ENCODE results near the gene PIK3CD. TPM values are rescaled to one million over a fixed set of nuclear protein-coding genes. Genes with fewer than 3 reads are reported as not detected.

The PIK3CD gene
- total and polyA plus RNA-seq, 4 donors = 1.8 to 11.3 (median 3.4) TPM

GRCh38 chr1:9626201-9626608 is 25.3 kb upstream of the PIK3CD start:
- Histone ChIP-seq H3K27ac (ENCODE audit: low read depth in 1 of 2, low read length in 2 of 2) (no peak overlapping the region), H3K9me3 (ENCODE audit: control insufficient read depth in 4 of 4, low read length in 3 of 4) (no peaks in the 10 kb centered on the region), H3K27me3 (ENCODE audit: control insufficient read depth in 4 of 4, insufficient read depth in 4 of 4, low read length in 3 of 4) (no peaks in the 10 kb centered on the region), H3K36me3 (ENCODE audit: control insufficient read depth in 4 of 4, insufficient read depth in 3 of 4, low read depth in 1 of 4, low read length in 3 of 4) (no peaks in the 10 kb centered on the region), H3K4me1 (ENCODE audit: control insufficient read depth in 4 of 4, insufficient read depth in 4 of 4, low read length in 3 of 4) (peaks cover 0 to 5% (median 2%) of the 10 kb centered on the region in 4 donors), H3K4me3 (ENCODE audit: low read depth in 1 of 3, low read length in 3 of 3) (no peak overlapping the region), H3K9ac (ENCODE audit: low read depth in 1 of 2, low read length in 2 of 2) (no peak overlapping the region)
- DNase-seq (ENCODE audit: low spot score) = no peak
- no peak for TF ChIP-seq MAX (IDR thresholded peaks at IDR 0.05)
- TF ChIP-seq FOXA2 (IDR thresholded peaks at IDR 0.05) = no peak
- no peak for TF ChIP-seq RAD21 (IDR thresholded peaks at IDR 0.05)
- TF ChIP-seq EGR1 (IDR thresholded peaks at IDR 0.05; ENCODE audit: low read depth in 2 of 2) = no peak
- no peak for TF ChIP-seq JUND (IDR thresholded peaks at IDR 0.05)
- no peak for TF ChIP-seq FOXA1 (IDR thresholded peaks at IDR 0.05)
- TF ChIP-seq GABPA (IDR thresholded peaks at IDR 0.05 in 1 of 2, conservative IDR thresholded peaks at IDR 0.05 in 1 of 2) = no peak
- TF ChIP-seq TAF1 (conservative IDR thresholded peaks at IDR 0.05) = no peak
- TF ChIP-seq HNF4G (IDR thresholded peaks at IDR 0.05) = no peak
- TF ChIP-seq REST (IDR thresholded peaks at IDR 0.05) = no peak
- no peak for TF ChIP-seq SP1 (IDR thresholded peaks at IDR 0.05)
- TF ChIP-seq YY1 (IDR thresholded peaks at IDR 0.05) = no peak
- TF ChIP-seq CTCF (IDR thresholded peaks at IDR 0.05; ENCODE audit: low read depth, low read length, missing input control) = no peak
- no peak for TF ChIP-seq ATF3 (IDR thresholded peaks at IDR 0.05)
- no peak for TF ChIP-seq HNF4A (conservative IDR thresholded peaks at IDR 0.05)
- no peak for TF ChIP-seq ZBTB33 (IDR thresholded peaks at IDR 0.05)
- no peak for TF ChIP-seq NR2F2 (IDR thresholded peaks at IDR 0.05)
- TF ChIP-seq RXRA (IDR thresholded peaks at IDR 0.05) = no peak
- WGBS = 69% methylated on average over 9 of the region's 9 CpGs

Measured in liver (tissue), 9 donors.